Iris pigment epithelial cell (primary cell): ENCODE data around the gene FMO5.

Experiments
- DNase-seq: peaks from one replicate; pipeline ENCODE4 v3.0.0-alpha.2; 2011; ENCODE audit warnings: low read depth

The FMO5 gene

DNA sequence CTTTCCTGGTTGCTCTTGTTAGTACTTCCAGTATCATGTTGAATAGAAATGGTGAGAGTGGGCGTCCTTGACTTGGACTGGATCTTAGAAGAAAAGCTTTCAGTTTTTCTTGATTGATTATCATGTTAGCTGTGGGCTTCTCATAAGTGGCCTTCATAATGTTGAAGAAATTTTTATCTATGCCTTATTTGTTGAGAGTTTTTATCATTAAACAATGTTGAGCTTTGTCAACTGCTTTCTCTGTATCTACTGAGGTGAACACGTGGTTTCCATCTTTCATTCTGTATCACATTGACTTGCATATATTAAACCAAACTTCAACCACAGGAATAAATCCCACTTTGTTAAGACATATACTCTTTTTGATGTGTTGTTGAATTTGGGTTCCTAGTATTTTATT is 82.3 kb downstream of the FMO5 start:
- no peak for DNase-seq
